Aorta (tissue), 4 donors: ENCODE measurements around the gene PNPO. TPM values are rescaled to one million over a fixed set of nuclear protein-coding genes. Genes with fewer than 3 reads are reported as not detected.

Source experiments
- polyA plus RNA-seq, 2 donors: library from polyadenylated mRNA; stranded (reverse); fragments of 200-250 nt; gene quantifications; one replicate each; pipeline ENCODE4 v1.2.3, GENCODE V29; 2013
- total RNA-seq, 2 donors: library from RNA; stranded (reverse); fragmentation: NEBNext Ultra II Directional; extraction: Animal tissue kit (Norgen Biotek cat#: 25700); gene quantifications; one replicate each; pipeline ENCODE4 v1.2.1, GENCODE V29; 2021
- donor health status: healthy with polysubstance abuse.
- donor health status: Bipolar disorder and iron deficiency.
- donor health status: DM: no; HTN: no; CAD: no.
- donor health status: DM: yes; HTN: yes; CAD: no.

The PNPO gene
- total and polyA plus RNA-seq, 4 donors = 4.9 to 19.5 (median 10.6) TPM

Other genes starting within 250 kb of the PNPO start
- 10 to 100 TPM; 13.2 to 20.2 TPM for gene TBKBP1, start 247.4 kb upstream of the PNPO start, total RNA-seq
- gene TBKBP1, start 247.4 kb upstream of the PNPO start, polyA plus RNA-seq = 10 to 100 TPM in 1 of 2 donors, 1 to 10 TPM in 1; 9.3 to 16.2 TPM
- gene TBX21, start 208.3 kb upstream of the PNPO start, total RNA-seq = under 1 TPM; 0.39 to 0.99 TPM
- not detected for gene TBX21, start 208.3 kb upstream of the PNPO start, polyA plus RNA-seq
- gene OSBPL7, start 119.8 kb upstream of the PNPO start, total RNA-seq = 10 to 100 TPM; 10.7 to 21.1 TPM
- 10 to 100 TPM in 1 of 2 donors, 1 to 10 TPM in 1; 8.9 to 20.1 TPM for gene OSBPL7, start 119.8 kb upstream of the PNPO start, polyA plus RNA-seq
- gene MRPL10, start 110.0 kb upstream of the PNPO start, total RNA-seq = 10 to 100 TPM; 21.6 to 28.6 TPM
- 10 to 100 TPM; 34.4 to 42.2 TPM for gene MRPL10, start 110.0 kb upstream of the PNPO start, polyA plus RNA-seq
- gene LRRC46, start 109.9 kb upstream of the PNPO start, total RNA-seq = under 1 TPM in 1 of 2 donors, not detected in 1; 0.51 TPM
- gene LRRC46, start 109.9 kb upstream of the PNPO start, polyA plus RNA-seq = under 1 TPM in 1 of 2 donors, not detected in 1; 0.87 TPM
- gene SCRN2, start 100.3 kb upstream of the PNPO start, total RNA-seq = 10 to 100 TPM; 19.3 to 37.6 TPM
- 10 to 100 TPM; 21.2 to 64.1 TPM for gene SCRN2, start 100.3 kb upstream of the PNPO start, polyA plus RNA-seq
- gene SP6, start 90.4 kb upstream of the PNPO start, total RNA-seq = under 1 TPM; 0.78 to 0.81 TPM
- under 1 TPM in 1 of 2 donors, not detected in 1; 0.25 TPM for gene SP6, start 90.4 kb upstream of the PNPO start, polyA plus RNA-seq
- 10 to 100 TPM; 14.3 to 18.0 TPM for gene SP2, start 45.3 kb upstream of the PNPO start, total RNA-seq
- gene SP2, start 45.3 kb upstream of the PNPO start, polyA plus RNA-seq = 10 to 100 TPM in 1 of 2 donors, 1 to 10 TPM in 1; 7.5 to 12.0 TPM
- not detected for gene PRR15L, start 16.3 kb downstream of the PNPO start, total RNA-seq
- 10 to 100 TPM in 1 of 2 donors, under 1 TPM in 1; 0.87 to 43.5 TPM for gene PRR15L, start 16.3 kb downstream of the PNPO start, polyA plus RNA-seq
- 100 to 1,000 TPM in 1 of 2 donors, 10 to 100 TPM in 1; 99.5 to 196 TPM for gene CDK5RAP3, start 29.5 kb downstream of the PNPO start, total RNA-seq
- 100 to 1,000 TPM in 1 of 2 donors, 10 to 100 TPM in 1; 66.1 to 679 TPM for gene CDK5RAP3, start 29.5 kb downstream of the PNPO start, polyA plus RNA-seq
- 10 to 100 TPM; 59.9 to 84.2 TPM for gene COPZ2, start 96.2 kb downstream of the PNPO start, total RNA-seq
- 100 to 1,000 TPM; 104 to 108 TPM for gene COPZ2, start 96.2 kb downstream of the PNPO start, polyA plus RNA-seq
- gene NFE2L1, start 106.8 kb downstream of the PNPO start, total RNA-seq = 100 to 1,000 TPM; 161 to 250 TPM
- 10 to 100 TPM; 80.6 to 83.3 TPM for gene NFE2L1, start 106.8 kb downstream of the PNPO start, polyA plus RNA-seq
- 10 to 100 TPM; 45.6 to 81.1 TPM for gene CBX1, start 159.9 kb downstream of the PNPO start, total RNA-seq
- 10 to 100 TPM; 33.3 to 52.3 TPM for gene CBX1, start 159.9 kb downstream of the PNPO start, polyA plus RNA-seq
- 10 to 100 TPM; 17.4 to 18.8 TPM for gene SNX11, start 166.2 kb downstream of the PNPO start, total RNA-seq
- gene SNX11, start 166.2 kb downstream of the PNPO start, polyA plus RNA-seq = 10 to 100 TPM; 11.7 to 17.2 TPM